ENCODE results near the gene KCNA1.

Gene KCNA1

GRCh38 chr12:4962539-4963486, 53.1 kb downstream of the KCNA1 start:
- peaks cover 15% of the 10 kb centered on the region for H3K27me3 ChIP-seq (ENCODE audit: insufficient read depth, poor library complexity, severe bottlenecking)
- no peak overlapping the region for H3K27ac ChIP-seq (ENCODE audit: poor library complexity, severe bottlenecking)
- ATAC-seq (ENCODE audit: low read depth) (no peak), DNase-seq (ENCODE audit: low spot score) (no peak)
- no peak for TF ChIP-seq CTCF (IDR thresholded peaks at IDR 0.05; ENCODE audit: poor library complexity, severe bottlenecking)
- no peaks in the 10 kb centered on the region for H3K36me3 ChIP-seq (ENCODE audit: low read depth)
- H3K4me1 ChIP-seq (ENCODE audit: insufficient read depth, poor library complexity, severe bottlenecking) = no peaks in the 10 kb centered on the region
- no peaks in the 10 kb centered on the region for H3K9me3 ChIP-seq (ENCODE audit: severe bottlenecking)
- H3K4me3 ChIP-seq (ENCODE audit: severe bottlenecking) = no peak overlapping the region
